Pons (tissue), 1 donor: ENCODE results near the gene PIP5KL1.
A peak's percentile ranks its signal among the peaks of the same experiment; 100 is the strongest.

Experiments
- DNase-seq: peaks from one replicate; pipeline ENCODE4 v3.0.0-alpha.2; 2016; ENCODE audit warnings: low spot score

The PIP5KL1 gene, protein sequence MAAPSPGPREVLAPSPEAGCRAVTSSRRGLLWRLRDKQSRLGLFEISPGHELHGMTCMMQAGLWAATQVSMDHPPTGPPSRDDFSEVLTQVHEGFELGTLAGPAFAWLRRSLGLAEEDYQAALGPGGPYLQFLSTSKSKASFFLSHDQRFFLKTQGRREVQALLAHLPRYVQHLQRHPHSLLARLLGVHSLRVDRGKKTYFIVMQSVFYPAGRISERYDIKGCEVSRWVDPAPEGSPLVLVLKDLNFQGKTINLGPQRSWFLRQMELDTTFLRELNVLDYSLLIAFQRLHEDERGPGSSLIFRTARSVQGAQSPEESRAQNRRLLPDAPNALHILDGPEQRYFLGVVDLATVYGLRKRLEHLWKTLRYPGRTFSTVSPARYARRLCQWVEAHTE

DNA sequence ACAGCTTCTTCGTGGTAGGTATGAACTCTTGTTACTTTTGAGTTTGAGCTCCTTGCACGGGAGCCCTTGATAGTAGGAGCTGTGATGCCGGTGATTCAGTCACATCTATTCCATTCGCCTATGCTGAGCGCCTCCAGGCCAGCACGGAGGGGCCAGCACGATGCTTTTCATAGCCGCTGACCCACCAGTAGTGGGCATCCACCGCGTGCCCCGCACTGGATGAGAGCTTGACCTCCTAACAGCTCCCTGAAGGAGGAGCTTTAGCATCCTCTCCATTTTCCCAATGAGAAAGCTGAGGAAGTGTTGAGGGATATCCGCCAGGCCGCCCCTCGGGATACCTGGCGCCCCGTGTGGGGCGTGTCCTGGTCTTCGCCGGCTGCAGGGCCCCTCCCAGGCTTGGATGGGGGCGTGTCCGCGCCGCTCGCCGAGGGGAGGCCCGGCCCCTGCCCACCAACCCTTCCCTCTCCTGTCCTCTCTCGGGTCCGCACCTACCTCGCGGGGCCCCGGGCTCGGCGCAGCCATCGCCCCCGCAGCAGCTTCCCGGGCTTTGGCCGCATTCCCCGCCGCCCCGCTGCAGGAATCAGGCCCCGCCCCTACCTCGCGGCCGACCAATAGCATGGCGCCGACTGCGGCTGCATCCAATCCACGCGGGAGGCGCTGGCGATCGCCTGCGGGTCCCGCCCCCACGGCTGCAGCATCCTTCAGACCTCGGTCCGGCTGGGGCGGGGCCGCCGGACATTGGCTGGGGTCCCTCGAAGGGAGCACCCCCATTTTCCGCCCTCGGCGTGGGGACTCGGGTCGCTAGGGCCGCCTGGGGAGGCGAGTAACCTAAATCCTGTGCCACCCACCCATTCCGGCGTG lies at the start of gene PIP5KL1:
Gene PIP5KL1 (minus strand): TSS at position 547 of the 861 bp plus-strand sequence. CDS start 25 bp downstream, at position 522.
- peak; percentile 65 for DNase-seq

DNA sequence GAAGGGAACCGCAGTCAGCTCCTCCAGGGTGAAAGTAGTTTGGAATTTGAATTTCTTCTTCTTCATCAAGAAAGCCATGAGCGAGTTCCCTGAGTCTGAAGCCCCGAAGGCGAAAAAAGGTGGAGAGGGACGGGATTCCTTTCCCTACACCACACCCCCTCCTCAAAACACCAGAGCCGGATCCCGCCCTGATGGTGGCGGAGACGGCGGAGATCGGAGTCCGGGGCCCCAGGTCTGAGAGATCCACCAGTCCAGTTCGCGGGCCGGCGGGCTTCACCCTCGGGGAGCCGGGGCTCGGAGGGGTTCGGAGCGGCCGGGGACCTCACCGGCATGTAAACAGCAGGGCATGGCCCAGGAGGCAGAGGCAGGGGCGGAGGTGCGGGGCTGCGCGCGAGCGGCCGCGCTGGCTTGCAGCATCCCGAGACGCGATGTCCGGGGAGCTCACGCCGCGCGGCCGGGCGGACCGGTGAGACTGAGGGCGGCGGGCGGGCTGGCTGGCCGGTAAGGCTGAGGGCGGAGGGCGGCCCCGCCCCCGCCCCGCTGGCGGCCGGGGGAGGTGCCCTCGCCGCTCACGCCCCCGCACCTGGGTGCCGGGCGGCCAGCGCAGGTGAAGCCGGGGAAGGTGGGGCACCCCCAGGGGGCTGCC lies 49.6 kb upstream of the PIP5KL1 start:
- peak; percentile 3 for DNase-seq

DNA sequence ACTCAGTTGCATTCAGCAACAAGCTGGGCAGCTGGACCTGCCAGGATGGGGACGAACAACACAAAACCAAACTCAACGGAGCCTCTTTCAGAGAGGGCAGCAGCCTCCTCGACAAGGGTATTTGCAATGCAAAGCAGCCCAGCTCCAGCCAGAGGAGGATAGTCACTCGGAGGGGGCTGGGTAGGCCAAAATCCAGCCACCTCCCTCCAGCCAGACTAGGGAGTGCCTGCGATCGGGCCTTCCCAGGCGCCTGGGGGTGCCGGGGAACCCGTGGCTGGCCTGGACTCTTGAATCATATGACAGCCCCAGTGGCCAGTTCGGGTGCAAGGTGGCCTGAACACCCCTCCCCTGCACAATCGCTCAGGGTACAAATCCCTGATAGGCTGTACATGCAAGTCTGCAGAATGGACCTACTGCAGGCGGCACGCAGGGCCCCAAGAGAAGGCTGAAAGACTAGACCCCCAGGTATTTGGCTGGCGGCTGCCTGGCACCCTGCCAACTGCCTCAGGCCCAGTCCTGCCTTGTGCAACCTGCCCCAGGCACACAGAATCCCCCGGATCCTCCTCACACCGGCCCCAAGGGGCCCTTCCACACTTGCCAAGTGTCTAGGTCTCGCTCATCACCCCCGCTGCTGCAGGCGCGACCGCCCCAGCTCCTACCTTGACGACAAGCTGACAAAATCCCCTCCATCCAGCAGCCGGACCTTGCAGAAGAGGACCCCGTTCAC lies 48.9 kb upstream of the PIP5KL1 start:
- DNase-seq = peak; percentile 91

DNA sequence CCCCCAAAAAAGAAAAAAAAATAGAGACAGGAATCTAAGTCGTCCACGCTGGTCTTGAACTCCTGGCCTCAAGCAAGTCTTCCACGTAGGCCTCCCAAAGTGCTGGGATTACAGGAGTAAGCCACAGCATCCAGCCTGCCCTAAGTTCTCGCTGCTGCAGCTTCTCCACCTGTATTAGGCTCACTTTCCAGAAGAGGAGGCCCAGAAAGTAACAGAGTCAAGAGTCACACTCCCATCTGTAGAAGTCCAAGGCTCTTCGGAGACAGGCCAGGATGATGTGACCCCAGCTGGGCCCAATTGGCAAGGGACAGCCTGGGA lies 48.4 kb upstream of the PIP5KL1 start:
- no peak for DNase-seq

DNA sequence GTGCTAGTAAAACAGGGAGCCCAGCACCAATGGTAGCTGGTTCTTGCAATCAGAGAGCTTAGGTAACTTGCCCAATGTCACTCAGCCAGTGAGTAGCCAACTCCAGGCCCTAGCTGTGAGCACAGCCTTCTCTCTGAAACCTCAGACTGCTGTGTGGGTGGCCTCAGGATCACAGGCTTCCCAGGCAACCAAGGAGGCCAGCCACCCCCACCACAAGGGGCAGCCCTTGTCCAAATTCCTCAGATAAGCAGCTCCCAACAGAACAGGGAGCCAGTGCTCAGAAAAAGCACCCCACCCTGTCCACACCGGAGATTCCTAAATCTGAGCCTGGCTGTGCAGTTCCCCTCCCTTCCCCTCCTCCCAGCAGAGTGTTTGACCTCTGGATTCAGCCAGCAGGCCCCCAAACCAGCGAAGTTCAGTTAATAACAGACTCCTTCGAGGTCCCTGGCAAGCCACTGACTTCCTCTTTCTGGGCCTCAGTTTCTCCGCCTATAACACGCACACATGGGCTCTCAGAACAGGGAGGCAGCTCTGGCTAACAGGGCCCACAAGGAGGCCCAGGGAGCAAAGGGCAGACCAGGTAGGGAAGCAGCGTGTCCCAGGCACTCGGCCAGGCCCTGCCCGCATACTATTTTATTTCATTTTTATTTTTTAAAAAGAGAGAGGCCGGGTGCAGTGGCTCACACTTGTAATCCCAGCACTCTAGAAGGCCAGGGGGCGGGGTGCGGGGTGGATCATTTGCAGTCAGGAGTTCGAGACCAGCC lies 47.5 kb upstream of the PIP5KL1 start:
- peak; percentile 16 for DNase-seq

DNA sequence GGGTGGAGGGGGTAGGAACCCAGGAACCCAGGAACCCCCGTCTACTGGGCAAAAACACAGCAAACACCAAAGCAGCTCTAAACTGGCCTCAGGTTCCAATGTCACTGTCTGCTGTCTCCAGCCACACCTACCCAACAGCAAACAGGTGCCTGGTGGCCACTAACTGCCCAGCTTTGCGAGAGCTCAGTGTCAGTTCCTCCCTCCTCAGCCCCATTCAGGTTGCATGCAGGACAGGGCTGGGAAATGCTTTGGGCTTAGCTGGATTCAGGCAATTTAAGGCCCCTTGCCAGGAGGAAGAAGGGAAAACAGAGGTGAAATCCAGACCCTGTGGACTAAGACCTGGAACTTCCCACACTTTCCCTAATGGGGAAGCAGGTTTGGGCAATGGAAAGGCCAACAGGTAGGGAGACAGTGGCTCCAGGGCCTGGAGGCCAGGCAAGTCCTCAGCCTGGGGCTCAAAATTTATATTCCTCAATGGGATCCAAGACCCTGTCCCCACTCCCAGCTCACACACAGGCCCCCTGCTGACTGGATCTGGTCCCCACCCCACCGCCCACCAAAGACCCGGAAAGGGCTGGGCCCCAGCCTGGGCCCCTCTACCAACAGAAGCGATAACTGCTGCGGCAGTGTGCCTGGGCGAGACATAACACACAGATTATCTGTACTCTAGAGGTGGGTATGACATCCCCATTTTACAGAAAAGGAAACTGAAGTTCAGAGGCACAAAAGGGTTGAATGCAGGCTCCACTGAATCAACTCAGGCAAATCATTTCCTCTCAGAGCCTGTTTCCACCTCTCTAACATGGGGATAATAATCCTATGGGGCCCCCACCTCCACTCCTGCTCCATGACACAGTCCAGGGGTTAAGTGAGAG lies 46.7 kb upstream of the PIP5KL1 start:
- DNase-seq = peak; percentile 12

DNA sequence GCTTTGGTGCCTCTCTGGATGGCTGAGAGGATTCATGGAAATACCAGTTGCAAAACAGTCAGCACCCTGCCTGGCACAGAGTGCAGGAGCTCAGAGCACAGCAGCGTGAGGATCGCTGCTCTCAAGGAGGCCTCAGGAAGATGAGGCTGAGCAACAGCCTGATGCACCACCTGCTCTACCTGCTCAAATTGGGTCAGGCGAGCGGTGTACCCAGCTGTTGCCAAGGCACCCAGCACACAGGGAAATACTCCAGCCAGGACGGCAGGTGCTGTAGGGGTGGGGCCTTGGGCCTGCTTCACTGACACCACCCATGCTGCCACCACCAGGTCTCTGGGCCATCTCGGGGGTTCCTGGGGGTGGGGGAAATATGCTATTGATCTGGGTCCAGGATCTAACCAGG lies 45.9 kb upstream of the PIP5KL1 start:
- peak; percentile 6 for DNase-seq

DNA sequence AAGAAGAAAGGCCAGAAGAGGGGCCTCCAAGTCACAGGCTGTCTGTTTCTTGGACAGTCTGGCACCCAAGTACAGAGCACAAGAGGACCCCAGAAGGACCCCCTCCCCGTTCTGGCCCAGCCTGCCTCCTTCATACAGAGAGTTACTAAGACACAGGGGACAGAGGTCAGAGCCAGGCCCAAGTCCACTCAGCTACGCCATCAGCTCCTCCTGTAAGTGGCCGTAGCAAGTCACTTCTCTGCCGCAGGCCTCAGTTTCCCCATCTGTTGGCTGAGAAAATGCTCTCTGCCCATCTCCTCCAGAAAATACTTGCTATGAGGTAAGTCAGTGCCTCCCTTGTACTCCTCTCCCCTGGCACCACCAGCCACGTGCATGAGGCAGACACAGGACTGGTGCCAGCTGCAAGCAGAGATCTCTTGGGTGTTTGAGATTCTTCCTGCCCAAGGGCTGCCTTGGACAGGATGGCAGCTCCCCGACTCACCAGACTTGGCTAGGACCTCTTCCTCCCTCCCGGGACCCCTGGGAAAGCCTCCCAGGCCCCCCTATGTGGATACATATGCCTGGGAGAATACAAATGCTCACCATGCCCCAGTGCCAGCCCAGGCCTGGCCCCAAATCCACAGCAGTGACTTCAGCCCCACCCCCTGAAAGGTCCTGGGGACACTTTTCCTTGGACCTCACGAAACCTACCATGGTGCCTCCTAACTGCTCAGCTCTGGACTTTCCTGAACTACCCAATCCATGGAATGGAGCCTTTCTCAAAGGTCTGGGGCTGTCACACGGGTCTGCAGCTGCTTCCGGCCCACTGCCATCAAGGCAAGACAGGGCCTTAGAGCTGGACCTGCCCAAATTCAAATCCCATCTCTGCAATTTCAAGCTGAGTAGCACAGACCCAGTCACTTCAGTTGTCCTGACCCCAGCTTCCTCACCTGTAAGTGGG lies 45.1 kb upstream of the PIP5KL1 start:
- peak; percentile 84 for DNase-seq

DNA sequence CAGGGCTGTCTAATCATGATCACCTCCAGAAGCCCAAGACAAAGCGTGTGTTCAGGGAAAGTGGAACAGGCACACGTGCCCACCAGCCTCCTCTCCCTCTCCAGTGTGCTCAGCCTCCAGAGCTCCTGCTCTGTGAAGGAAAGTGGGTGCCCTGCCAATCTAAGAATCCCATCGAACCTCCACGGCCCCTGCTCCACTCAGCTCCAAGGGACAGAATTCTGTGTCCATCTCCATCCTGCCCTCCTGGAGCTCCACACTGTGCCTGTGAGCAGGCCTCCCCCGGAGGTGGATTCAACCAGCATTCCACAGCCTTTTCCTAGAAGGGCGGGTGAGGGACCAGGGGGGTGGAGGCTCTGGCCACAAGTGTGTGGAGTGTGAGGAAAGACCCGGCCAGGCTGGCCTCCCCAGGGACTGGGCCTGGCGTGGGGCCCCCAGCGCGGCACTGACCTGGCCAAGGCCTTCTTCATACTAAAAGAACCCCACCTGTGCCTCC lies 44.2 kb upstream of the PIP5KL1 start:
- peak; percentile 40 for DNase-seq

DNA sequence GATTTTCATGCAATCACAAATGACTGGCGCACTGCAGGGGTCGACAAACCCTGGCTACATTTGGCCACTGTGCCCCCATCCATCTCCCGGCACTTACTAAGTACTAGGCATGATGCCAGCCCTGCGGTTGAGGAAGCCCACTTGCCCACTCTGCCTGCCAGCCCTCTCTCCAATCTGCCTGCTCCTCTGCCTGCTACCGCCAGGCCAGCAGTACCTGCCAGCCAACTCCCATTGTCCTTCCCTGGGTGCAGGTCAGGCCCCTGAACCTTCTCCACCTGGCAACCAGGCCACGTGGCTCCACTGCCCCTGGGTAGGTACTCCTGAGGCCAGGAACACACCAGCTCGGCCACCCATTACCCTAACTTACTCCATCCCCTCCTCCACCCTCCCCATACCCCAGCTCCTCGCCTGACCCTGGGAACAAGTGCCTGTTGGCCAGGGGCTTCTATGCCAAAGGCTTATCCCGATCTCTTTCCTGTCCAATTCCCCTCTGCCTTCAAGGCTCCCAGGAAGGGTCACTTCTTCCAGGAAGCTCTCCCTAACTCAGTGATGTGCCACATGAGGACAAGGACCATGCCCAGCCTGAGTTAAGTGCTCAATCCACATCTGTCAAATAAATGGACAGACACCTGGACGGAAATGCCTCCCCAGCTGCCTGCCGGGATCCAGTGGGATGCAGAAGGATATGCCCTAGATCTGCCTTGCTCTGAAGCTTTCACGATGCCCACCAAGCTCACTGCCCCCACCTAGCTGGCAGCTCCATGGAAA lies 43.6 kb upstream of the PIP5KL1 start:
- peak; percentile 11 for DNase-seq

DNA sequence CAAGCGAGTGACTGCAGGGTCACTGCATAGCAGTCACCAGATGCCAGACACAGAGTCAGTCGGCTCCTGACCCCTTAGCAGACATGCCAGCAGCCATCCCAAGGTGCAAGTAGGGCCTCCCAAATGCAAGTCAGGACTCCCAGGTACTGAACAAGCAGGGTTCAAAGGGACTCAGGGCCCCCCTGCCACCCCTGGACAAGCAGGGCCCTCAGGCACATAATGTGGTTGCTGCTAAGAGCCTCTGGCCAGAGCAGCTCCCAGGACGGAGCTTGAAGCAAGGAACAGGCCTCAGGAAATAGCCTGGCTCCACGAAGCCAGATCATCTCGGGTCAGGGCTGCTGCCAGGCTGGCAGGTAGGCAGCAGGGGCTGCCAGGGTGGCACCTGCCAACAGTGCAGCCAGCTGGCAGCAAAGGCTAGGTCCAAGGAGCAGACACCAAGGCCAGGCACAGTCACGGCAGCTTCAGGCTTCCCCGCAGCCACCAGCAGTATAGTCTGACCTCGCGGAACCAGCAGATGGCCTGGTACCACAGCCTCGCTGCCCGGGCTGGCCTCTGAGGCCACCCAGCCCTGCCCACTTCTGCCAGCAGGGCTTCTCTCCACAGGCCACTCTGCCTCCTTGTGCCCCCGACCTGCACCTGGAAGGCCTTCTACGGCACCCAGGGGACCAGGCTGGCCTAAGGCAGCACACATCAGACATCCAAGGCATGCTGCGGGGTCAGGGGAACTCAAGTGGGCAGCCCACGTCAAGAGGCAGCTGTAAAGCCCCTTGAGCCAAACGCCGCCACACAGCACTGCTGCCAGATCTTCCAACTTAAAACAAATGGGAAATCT lies 42.8 kb upstream of the PIP5KL1 start:
- DNase-seq = peak; percentile 53

DNA sequence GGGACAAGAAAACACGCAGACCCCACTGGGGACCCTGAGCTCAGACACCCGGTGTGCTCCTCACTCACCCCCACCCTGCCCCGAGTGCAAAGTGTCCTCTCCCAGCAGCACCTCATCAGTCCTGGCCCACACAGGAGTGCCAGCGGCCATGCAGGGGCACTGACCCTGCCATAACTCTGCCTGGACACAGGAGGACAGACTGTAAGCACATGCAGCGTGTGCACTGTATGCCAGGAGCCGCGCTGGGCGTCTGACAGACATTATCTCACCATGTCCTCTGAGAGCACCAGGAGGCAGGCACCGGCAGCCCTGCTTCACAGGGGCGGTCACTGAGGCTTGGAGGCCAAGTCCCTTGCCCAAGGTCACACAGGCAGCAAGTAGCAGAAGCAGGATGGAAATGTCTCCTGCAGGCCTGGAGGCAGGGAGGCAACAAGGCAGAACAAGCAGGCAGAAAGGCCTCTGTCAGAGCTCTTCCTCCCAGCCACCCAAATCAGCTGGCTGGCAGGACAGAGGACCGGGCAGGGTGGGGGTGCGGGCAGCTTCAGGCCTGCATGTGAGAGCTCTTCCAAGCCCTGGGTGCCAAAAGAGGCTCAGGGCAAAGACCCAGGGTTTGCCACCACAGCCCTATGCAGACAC lies 41.8 kb upstream of the PIP5KL1 start:
- peak; percentile 80 for DNase-seq

DNA sequence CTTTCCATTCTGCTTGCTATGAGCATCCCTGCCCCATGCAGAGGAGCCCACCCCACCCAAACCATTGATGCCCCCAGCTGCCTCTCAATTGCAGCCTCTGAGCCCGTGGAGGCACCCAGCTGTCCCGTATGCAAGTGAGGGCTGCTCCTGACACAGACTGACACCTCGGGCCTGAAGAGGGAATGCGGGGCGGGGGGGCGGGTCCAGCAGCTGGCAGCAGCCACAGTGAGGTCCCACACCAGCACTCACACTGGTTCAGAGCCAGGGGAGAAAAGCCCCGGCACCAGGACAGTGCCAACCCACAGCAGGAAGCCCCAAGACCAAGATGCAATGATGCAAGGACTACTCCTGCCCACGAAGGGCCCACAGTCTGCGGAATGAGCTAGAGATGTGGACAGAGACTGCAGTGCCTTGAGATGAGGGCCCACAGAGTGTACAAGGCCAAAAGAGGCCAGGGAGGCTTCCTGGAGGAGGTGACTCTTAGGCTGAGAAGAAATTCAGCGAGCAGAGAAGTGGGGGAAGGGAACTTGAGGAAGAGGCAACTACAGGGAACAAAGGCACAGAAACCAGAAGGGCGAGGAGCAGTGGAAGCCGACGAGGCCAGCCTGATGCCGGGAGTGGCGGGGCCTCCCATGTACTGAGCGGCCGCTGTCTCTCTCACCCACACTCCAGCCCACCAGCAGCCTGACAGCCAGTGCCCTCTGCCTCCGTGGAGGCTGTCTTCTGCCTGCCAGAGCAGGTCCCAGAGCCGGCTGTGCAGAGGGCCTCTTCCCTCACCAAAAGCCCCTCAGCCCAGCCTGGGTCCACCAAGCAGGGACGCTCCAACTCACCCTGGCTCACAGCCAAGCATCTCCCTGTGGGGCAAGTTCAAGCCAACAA lies 41.0 kb upstream of the PIP5KL1 start:
- peak; percentile 97 for DNase-seq

DNA sequence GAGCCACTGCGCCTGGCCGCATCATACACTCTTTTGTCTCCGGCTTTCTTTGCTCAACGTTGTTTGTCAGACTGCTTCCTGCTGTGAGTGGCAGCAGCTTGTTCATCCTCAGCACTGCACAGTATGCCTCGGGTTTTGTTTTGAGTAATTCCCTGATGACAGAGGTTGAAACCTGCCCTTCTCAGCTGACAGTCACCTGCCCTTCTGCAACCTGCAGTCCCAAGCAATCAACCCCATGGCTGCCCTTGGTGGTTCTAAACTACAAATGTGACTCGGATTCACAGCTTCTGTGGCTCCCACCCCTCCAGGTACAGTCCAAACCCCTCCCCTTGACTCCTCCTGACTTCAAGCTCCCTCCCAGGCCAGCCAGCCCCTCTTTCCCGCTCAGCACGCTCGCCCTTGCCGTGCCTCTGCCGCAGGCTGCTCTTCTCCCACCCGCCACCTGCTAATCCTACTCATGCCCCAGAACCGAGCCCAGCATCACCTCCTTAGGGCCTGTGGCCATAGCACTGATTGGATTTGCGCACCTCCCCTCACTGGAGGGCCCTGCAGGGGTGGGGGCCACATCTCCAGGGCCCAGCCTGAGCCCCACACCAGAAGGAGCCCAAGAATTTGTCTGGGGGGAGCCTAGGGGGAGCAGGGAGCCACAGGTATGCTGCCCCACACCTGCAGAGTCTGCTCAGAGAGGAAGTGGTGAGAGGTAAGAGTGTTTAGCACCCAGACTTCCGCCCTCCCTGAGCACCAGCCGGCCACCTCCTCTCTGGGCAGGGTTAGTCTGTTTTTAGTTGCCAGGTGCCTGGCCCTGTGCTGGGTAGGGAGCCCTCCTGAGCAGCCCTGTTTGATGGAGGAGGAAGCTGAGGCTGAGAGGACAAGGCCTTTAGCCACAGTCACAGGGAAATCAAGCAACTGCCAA lies 40.1 kb upstream of the PIP5KL1 start:
- DNase-seq = peak; percentile 21
